Gastrocnemius medialis (tissue), 4 donors: ENCODE data around the gene EYA3. TPM values are rescaled to one million over a fixed set of nuclear protein-coding genes. Genes with fewer than 3 reads are reported as not detected.

ENCODE experiments used
- ATAC-seq, 2 donors: fragments of 150-250 bp; one replicate each; pipeline ENCODE4 v1.9.1; 2016
- DNase-seq, 2 donors: peaks; one replicate each; pipeline ENCODE4 v3.0.0-alpha.2; 2019
- H3K27ac ChIP-seq, 4 donors: fragments of 200-600 bp; sonication (generic); 1 replicate in 1 of 4; 2 replicates in 3 of 4; pipeline ENCODE4 v1.5.1; 2016 to 2018; ENCODE audit warnings: mild to moderate bottlenecking in 2 of 4, moderate library complexity in 1 of 4
- H3K27me3 ChIP-seq, 3 donors: fragments of 200-600 bp; sonication (generic) in 2 of 3; 1 replicate in 1 of 3; 2 replicates in 2 of 3; pipeline versions ENCODE4 v1.5.1 to v1.6.0; 2016 to 2019; ENCODE audit warnings: mild to moderate bottlenecking in 1 of 3, moderate library complexity in 1 of 3
- H3K36me3 ChIP-seq, 2 donors: fragments of 200-600 bp; sonication (generic) in 1 of 2; one replicate each; pipeline ENCODE4 v1.5.1; 2017 to 2018
- H3K4me1 ChIP-seq, 2 donors: fragments of 200-600 bp; sonication (generic) in 1 of 2; one replicate each; pipeline ENCODE4 v1.5.1; 2016 to 2017; ENCODE audit warnings: mild to moderate bottlenecking in 2 of 2
- H3K4me3 ChIP-seq, 4 donors: fragments of 200-600 bp; sonication (generic) in 3 of 4; 1 replicate in 1 of 4; 2 replicates in 3 of 4; pipeline ENCODE4 v1.5.1; 2016 to 2019; ENCODE audit warnings: mild to moderate bottlenecking in 2 of 4
- H3K9me3 ChIP-seq, 3 donors: fragments of 200-600 bp; sonication (generic) in 2 of 3; 1 replicate in 1 of 3; 2 replicates in 2 of 3; pipeline ENCODE4 v1.5.1; 2016 to 2019
- CTCF ChIP-seq, 5 experiments: fragments of 450-650 bp in 3 of 5; fragments of 200-600 bp in 2 of 5; sonication (generic) in 2 of 5; IDR thresholded peaks in 4 of 5; conservative IDR thresholded peaks in 1 of 5; 1 replicate in 4 of 5; 2 replicates in 1 of 5; pipeline ENCODE4 v1.5.1; 2016 to 2019; ENCODE audit warnings: antibody characterized with exemption in 5 of 5, mild to moderate bottlenecking in 3 of 5, moderate library complexity in 3 of 5
- POLR2A ChIP-seq, 2 donors: fragments of 450-650 bp; IDR thresholded peaks; one replicate each; pipeline ENCODE4 v1.6.1; 2017; ENCODE audit warnings: antibody characterized with exemption in 2 of 2, mild to moderate bottlenecking in 2 of 2, moderate library complexity in 2 of 2
- in situ Hi-C, 4 donors: fragments of 200-750 bp; cut with MboI; loops; one replicate each; pipeline versions ENCODE4 v1.15.0 to v1.8.0; 2017; ENCODE audit warnings: low sequenced_read_pairs in 4 of 4
- intact Hi-C: fragments of 100-400 bp; cut with DNase I; formaldehyde crosslinking; loops from one replicate; pipeline ENCODE4 v1.15.1; 2023; ENCODE audit warnings: low total_unique reads
- total RNA-seq, 4 donors: library from RNA; depleted of rRNA; stranded (reverse); fragments of >200 nt; gene quantifications; one replicate each; pipeline versions ENCODE4 v1.1.0 to v1.2.3, GENCODE V29; 2016

The EYA3 gene
- total RNA-seq, 4 donors from 2014 or later: 9.2 to 19.5 (median 15.4) TPM

DNA sequence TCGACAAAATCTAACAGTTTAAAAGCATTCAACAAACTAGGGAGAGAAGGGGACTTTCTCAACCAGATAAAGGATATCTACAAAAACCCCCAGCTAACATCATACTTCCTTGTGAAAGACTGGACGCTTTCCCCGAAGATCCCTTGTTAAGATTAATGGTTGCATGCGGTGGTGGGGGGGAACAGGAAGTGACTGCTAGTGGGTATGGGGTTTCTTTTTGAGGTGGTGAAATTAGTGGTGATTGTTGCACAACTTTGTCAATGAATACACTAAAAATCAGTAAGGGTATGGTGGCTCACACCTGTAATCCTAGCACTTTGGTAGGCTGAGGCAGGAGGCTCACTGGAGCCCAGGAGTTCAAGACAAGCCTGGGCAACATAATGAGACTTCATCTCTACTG is 26.9 kb upstream of the EYA3 start:
- TF ChIP-seq CTCF (IDR thresholded peaks at IDR 0.05 in 4 of 5, conservative IDR thresholded peaks at IDR 0.05 in 1 of 5) (no peak), POLR2A (IDR thresholded peaks at IDR 0.05) (no peak)
- Histone ChIP-seq H3K9me3 (no peaks in the 10 kb centered on the region), H3K27ac (no peak overlapping the region), H3K36me3 (no peaks in the 10 kb centered on the region), H3K4me1 (no peaks in the 10 kb centered on the region), H3K27me3 (no peaks in the 10 kb centered on the region), H3K4me3 (no peak overlapping the region)
- intact Hi-C loops (no loop called here), in situ Hi-C loops (no loop called here)
- ATAC-seq (no peak), DNase-seq (no peak)

- Histone ChIP-seq H3K27ac (no peak overlapping the region), H3K4me1 (no peaks in the 10 kb centered on the region), H3K27me3 (no peaks in the 10 kb centered on the region), H3K4me3 (no peak overlapping the region), H3K9me3 (no peaks in the 10 kb centered on the region), H3K36me3 (no peaks in the 10 kb centered on the region)
- no peak for DNase-seq
- TF ChIP-seq CTCF (IDR thresholded peaks at IDR 0.05 in 4 of 5, conservative IDR thresholded peaks at IDR 0.05 in 1 of 5): no peak
- no peak for TF ChIP-seq POLR2A (IDR thresholded peaks at IDR 0.05)
- in situ Hi-C loops: no loop called here
- intact Hi-C loops: no loop called here
- ATAC-seq: no peak
Measured at GRCh38 chr1:28114844-28115243, 26.4 kb upstream of the EYA3 start.

DNA sequence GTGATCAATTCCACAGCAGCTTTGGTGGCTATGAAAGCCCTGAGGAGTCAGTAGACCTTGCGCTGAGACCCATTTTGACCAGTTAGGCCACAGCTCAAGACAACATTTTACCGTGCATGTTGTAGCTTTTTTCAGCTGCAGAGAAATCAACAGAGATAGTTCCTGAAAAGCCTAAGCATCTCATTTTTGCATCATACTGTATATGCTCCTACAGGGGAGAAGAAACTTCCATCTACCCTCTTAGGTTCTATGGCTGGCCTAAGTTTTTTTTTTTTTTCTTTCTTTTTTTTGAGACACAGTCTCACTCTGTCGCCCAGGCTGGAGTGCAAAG is 24.8 kb upstream of the EYA3 start:
- no peak for TF ChIP-seq POLR2A (IDR thresholded peaks at IDR 0.05)
- intact Hi-C loops (no loop called here), in situ Hi-C loops (no loop called here)
- Histone ChIP-seq H3K4me3 (no peak overlapping the region), H3K27ac (no peak overlapping the region), H3K4me1 (no peaks in the 10 kb centered on the region), H3K36me3 (no peaks in the 10 kb centered on the region), H3K27me3 (no peaks in the 10 kb centered on the region), H3K9me3 (no peaks in the 10 kb centered on the region)
- DNase-seq: no peak
- ATAC-seq: no peak

DNA sequence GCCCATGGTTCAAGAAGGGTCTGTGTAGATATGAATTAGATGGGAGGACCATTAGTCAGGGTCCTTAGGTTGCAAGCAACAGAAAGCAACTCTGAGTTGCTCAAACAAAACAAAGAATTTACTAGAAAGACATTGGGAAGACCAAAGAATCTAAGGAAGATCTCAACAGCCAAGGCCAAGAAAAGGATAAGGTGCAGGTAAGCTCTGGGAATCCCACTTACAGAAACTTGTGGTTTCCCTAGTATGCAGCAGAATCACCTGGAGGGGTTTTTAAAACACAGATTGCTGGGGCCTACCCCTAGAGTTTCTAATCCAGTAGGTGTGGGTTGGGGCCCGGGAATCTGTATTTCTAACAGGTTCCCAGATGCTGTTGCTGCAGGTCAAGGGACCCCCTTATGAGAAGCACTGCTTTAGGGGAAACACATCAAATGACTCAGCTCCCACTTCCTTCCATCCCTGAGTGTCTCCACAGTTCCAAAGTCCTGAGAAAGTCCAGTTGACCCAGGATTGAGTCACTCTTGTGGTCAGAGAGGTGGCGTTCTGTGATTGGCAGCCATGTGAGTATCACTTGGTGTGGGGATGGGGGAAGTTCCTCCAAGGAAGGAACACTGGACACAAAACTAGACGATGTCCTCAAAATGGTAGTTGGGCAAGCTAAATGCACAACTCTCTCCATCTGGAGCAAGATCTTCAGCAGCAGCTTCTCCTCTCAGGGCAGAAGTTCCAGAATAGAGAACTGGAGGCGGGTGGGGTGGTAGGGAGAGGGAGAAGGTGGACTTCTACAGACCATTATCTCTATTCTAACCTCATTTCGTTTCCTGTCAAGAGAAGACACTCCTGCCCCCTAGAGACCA is 24.2 kb upstream of the EYA3 start:
- in situ Hi-C loops: no loop called here
- ATAC-seq: no peak

DNA sequence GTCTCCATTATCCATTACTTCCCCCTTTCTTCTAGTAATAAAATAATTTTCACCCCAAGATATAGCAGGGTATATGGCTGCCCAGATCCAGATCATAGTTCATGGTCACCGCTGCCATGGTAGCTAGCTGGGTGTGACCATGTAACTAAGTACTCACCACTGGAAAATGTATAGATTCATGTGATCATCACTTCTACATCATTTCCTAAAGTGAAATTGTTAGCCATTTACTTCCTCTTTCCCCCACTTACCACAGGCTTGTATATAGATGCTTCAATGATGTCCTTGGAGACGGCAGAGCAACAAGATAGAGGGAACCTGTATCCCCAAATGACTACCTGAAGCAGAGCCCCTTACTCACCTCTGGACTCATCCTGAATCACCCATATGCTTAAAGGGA is 22.7 kb upstream of the EYA3 start:
- H3K4me3 ChIP-seq: no peak overlapping the region
- no peak overlapping the region for H3K27ac ChIP-seq
- no peaks in the 10 kb centered on the region for H3K9me3 ChIP-seq
- DNase-seq (no peak), ATAC-seq (no peak)
- H3K36me3 ChIP-seq: no peaks in the 10 kb centered on the region
- in situ Hi-C loops (no loop called here), intact Hi-C loops (no loop called here)
- no peak for TF ChIP-seq CTCF (IDR thresholded peaks at IDR 0.05 in 4 of 5, conservative IDR thresholded peaks at IDR 0.05 in 1 of 5)
- no peak for TF ChIP-seq POLR2A (IDR thresholded peaks at IDR 0.05)
- H3K27me3 ChIP-seq: no peaks in the 10 kb centered on the region
- no peaks in the 10 kb centered on the region for H3K4me1 ChIP-seq

More for the DNA sequence above, 24.2 kb upstream of the EYA3 start:
- H3K36me3 ChIP-seq: no peaks in the 10 kb centered on the region
- no peaks in the 10 kb centered on the region for H3K9me3 ChIP-seq
- H3K27ac ChIP-seq: no peak overlapping the region
- intact Hi-C loops: no loop called here
- H3K4me3 ChIP-seq: no peak overlapping the region
- DNase-seq: peak in 1 of 2 donors; percentile 6
- no peaks in the 10 kb centered on the region for H3K4me1 ChIP-seq
- TF ChIP-seq CTCF (IDR thresholded peaks at IDR 0.05 in 4 of 5, conservative IDR thresholded peaks at IDR 0.05 in 1 of 5) (peak in 1 of 5 experiments; percentile 19), POLR2A (IDR thresholded peaks at IDR 0.05) (no peak)
- no peaks in the 10 kb centered on the region for H3K27me3 ChIP-seq
